Inflammatory macrophage (primary cell): ENCODE data around the gene UROD.

Source experiments
- DNase-seq, 2 donors: peaks; one replicate each; pipeline ENCODE4 v3.0.0-alpha.2; 2020 to 2022

UROD gene

GRCh38 chr1:45009296-45009865 lies 2.7 kb upstream of the UROD start:
- no peak for DNase-seq

- peak in 1 of 2 donors; percentile 2 for DNase-seq
These were observed 1.8 kb upstream of the UROD start for GRCh38 chr1:45009956-45010854.

GRCh38 chr1:45010855-45011811 lies 921 bp upstream of the UROD start, which contains the start of gene HECTD3:
Gene HECTD3, minus strand, starts transcription at chr1:45011324. Its CDS starts 67 bp downstream, at chr1:45011257.
- DNase-seq: peak; percentile 72 to 84

GRCh38 chr1:45012639-45013278 lies 705 bp downstream of the UROD start:
- DNase-seq: peak; percentile 22 to 62

GRCh38 chr1:45013551-45014209 lies 1.6 kb downstream of the UROD start:
- no peak for DNase-seq

- DNase-seq: peak; percentile 81 to 82
These were observed 2.4 kb downstream of the UROD start for GRCh38 chr1:45014321-45015028.

GRCh38 chr1:45015683-45016082 lies 3.6 kb downstream of the UROD start:
- DNase-seq: no peak

GRCh38 chr1:45016090-45016697 lies 4.1 kb downstream of the UROD start:
- no peak for DNase-seq

- DNase-seq: peak in 1 of 2 donors; percentile 8
These were observed 4.7 kb downstream of the UROD start for GRCh38 chr1:45016767-45017166.

- DNase-seq: peak; percentile 46 to 67
These were observed 6.7 kb downstream of the UROD start for GRCh38 chr1:45018599-45019230.

- no peak for DNase-seq
These were observed 11.6 kb downstream of the UROD start for GRCh38 chr1:45023663-45024062.

- no peak for DNase-seq
These were observed 14.4 kb downstream of the UROD start for GRCh38 chr1:45026446-45026845.

- DNase-seq: no peak
These were observed 20.8 kb downstream of the UROD start for GRCh38 chr1:45032837-45033236.

GRCh38 chr1:45033356-45033755 lies 21.3 kb downstream of the UROD start:
- DNase-seq: no peak

GRCh38 chr1:45035631-45036301 lies 23.7 kb downstream of the UROD start:
- DNase-seq: no peak

GRCh38 chr1:45037456-45037855 lies 25.4 kb downstream of the UROD start:
- no peak for DNase-seq

GRCh38 chr1:45038240-45038639 lies 26.2 kb downstream of the UROD start:
- DNase-seq: no peak

- DNase-seq: no peak
These were observed 26.8 kb downstream of the UROD start for GRCh38 chr1:45038661-45039364.

GRCh38 chr1:45040297-45040696 lies 28.2 kb downstream of the UROD start:
- DNase-seq: no peak
